A549 (cell line): Measurements from ENCODE around the gene TFF1.

Experiments used
- CEBPB ChIP-seq, 2 experiments: fragments of >200 bp in 1 of 2; sonication (Bioruptor Twin) in 1 of 2; formaldehyde crosslinking in 1 of 2; IDR thresholded peaks; 2 replicates each; pipeline ENCODE4 v1.6.1; 2012 to 2016
- CHD2 ChIP-seq: fragments of 150-350 bp; IDR thresholded peaks from 2 replicates; pipeline ENCODE4 v1.6.1; 2014; ENCODE audit warnings: low read length; ENCODE audit not compliant: partially characterized antibody
- CTCF ChIP-seq: fragments of >200 bp; sonication (Bioruptor Twin); formaldehyde crosslinking; IDR thresholded peaks from 3 replicates; pipeline ENCODE4 v1.5.1; 2016
- E2F6 ChIP-seq: IDR thresholded peaks from 2 replicates; pipeline ENCODE4 v1.6.1; 2012; ENCODE audit warnings: low read depth, borderline replicate concordance
- EP300 ChIP-seq, 2 experiments: fragments of >200 bp; sonication (Bioruptor Twin); formaldehyde crosslinking; IDR thresholded peaks; 2 replicates in 1 of 2; 3 replicates in 1 of 2; pipeline ENCODE4 v1.6.1; 2016 to 2017
- FOSL2 ChIP-seq, 2 experiments: fragments of 450-650 bp in 1 of 2; fragments of >200 bp in 1 of 2; sonication (Bioruptor Twin) in 1 of 2; formaldehyde crosslinking; IDR thresholded peaks; 2 replicates each; pipeline versions ENCODE4 v1.5.0 to v1.6.1; 2016 to 2020; ENCODE audit warnings: mild to moderate bottlenecking in 1 of 2, moderate library complexity in 1 of 2
- HOXA7 ChIP-seq: fragments of 250-450 bp; sonication (Bioruptor Pico); IDR thresholded peaks from 2 replicates; pipeline ENCODE4 v1.5.0; 2020; ENCODE audit warnings: mild to moderate bottlenecking, moderate library complexity
- KDM1A ChIP-seq: fragments of 200-600 bp; sonication (generic); IDR thresholded peaks from 2 replicates; pipeline ENCODE4 v1.6.1; 2016; ENCODE audit warnings: low read depth, mild to moderate bottlenecking
- KDM5A ChIP-seq: fragments of 200-600 bp; sonication (generic); IDR thresholded peaks from 2 replicates; pipeline ENCODE4 v1.6.1; 2016; ENCODE audit warnings: antibody characterized with exemption, mild to moderate bottlenecking
- MAX ChIP-seq: IDR thresholded peaks from 2 replicates; pipeline ENCODE4 v1.6.1; 2012
- POLR2A ChIP-seq: IDR thresholded peaks from 2 replicates; pipeline ENCODE4 v1.6.1; 2012; ENCODE audit warnings: mild to moderate bottlenecking, low read length
- RAD21 ChIP-seq, 2 experiments: fragments of >200 bp in 1 of 2; sonication (Bioruptor Twin) in 1 of 2; formaldehyde crosslinking in 1 of 2; IDR thresholded peaks in 1 of 2; conservative IDR thresholded peaks in 1 of 2; 2 replicates in 1 of 2; 3 replicates in 1 of 2; pipeline ENCODE4 v1.6.1; 2012 to 2018; ENCODE audit warnings: inconsistent platforms in 1 of 2
- USF2 ChIP-seq: fragments of 450-650 bp; IDR thresholded peaks from 2 replicates; pipeline ENCODE4 v1.6.1; 2014; ENCODE audit warnings: antibody characterized with exemption
- ZFP36 ChIP-seq: fragments of 450-650 bp; IDR thresholded peaks from 2 replicates; pipeline ENCODE4 v1.6.1; 2014; ENCODE audit warnings: borderline replicate concordance; ENCODE audit not compliant: partially characterized antibody

GRCh38 chr21:42319851-42320572 lies 46.3 kb downstream of the TFF1 start:
- TF ChIP-seq USF2 (no peak), MAX (no peak), CTCF (no peak), RAD21 (conservative IDR thresholded peaks at IDR 0.05 in 1 of 2, IDR thresholded peaks at IDR 0.05 in 1 of 2) (no peak), ZFP36 (no peak), KDM1A (no peak), POLR2A (no peak), FOSL2 (IDR thresholded peaks at IDR 0.05) (no peak), FOSL2 (CRISPR knock-in tag; IDR thresholded peaks at IDR 0.05) (no peak), HOXA7 (CRISPR knock-in tag) (no peak), CHD2 (no peak), KDM5A (no peak), EP300 (IDR thresholded peaks at IDR 0.05) (no peak), CEBPB (IDR thresholded peaks at IDR 0.05) (no peak), E2F6 (no peak)
